Measurements from ENCODE around the gene SRP14.

The SRP14 gene

GRCh38 chr15:40067921-40068624 is 29.1 kb upstream of the SRP14 start:
- no peak for DNase-seq

- no peak for DNase-seq
Observed at GRCh38 chr15:40066589-40066988, 27.6 kb upstream of the SRP14 start.

- no peak for DNase-seq
Observed at GRCh38 chr15:40065166-40065565, 26.2 kb upstream of the SRP14 start.

GRCh38 chr15:40064231-40064894 is 25.4 kb upstream of the SRP14 start:
- DNase-seq = no peak

- DNase-seq = no peak
Observed at GRCh38 chr15:40063563-40064011, 24.6 kb upstream of the SRP14 start.

- DNase-seq = no peak
Observed at GRCh38 chr15:40062816-40063562, 24.0 kb upstream of the SRP14 start.

GRCh38 chr15:40061212-40061901 is 22.4 kb upstream of the SRP14 start:
- no peak for DNase-seq

GRCh38 chr15:40060236-40060961 is 21.4 kb upstream of the SRP14 start:
- DNase-seq = no peak

- DNase-seq = no peak
Observed at GRCh38 chr15:40059821-40060220, 20.8 kb upstream of the SRP14 start.

GRCh38 chr15:40058476-40059140 is 19.6 kb upstream of the SRP14 start:
- no peak for DNase-seq

GRCh38 chr15:40055576-40056293 is 16.8 kb upstream of the SRP14 start:
- no peak for DNase-seq

GRCh38 chr15:40054855-40055575 is 16.0 kb upstream of the SRP14 start:
- DNase-seq = no peak

- no peak for DNase-seq
Observed at GRCh38 chr15:40054605-40054854, 15.5 kb upstream of the SRP14 start.

GRCh38 chr15:40053831-40054604 is 15.0 kb upstream of the SRP14 start:
- DNase-seq = no peak

- DNase-seq = no peak
Observed at GRCh38 chr15:40053079-40053830, 14.3 kb upstream of the SRP14 start.

- no peak for DNase-seq
Observed at GRCh38 chr15:40052604-40053003, 13.6 kb upstream of the SRP14 start.

GRCh38 chr15:40051616-40052415 is 12.8 kb upstream of the SRP14 start:
- DNase-seq = no peak

- no peak for DNase-seq
Observed at GRCh38 chr15:40050788-40051470, 11.9 kb upstream of the SRP14 start.
